22Rv1 (cell line): ENCODE measurements around the gene COQ2.
"Not testable (repeated sequence)": the region's sequence is repeated elsewhere in the genome, so short reads cannot be mapped to it uniquely, and the experiment has no call there.

Experiments used
- H3K27ac ChIP-seq: fragments of 450-650 bp; 2 replicates; pipeline ENCODE4 v1.5.1; 2017
- CTCF ChIP-seq: fragments of 450-650 bp; IDR thresholded peaks from 2 replicates; pipeline ENCODE4 v1.5.1; 2017; ENCODE audit warnings: mild to moderate bottlenecking
- ZFX ChIP-seq: fragments of 450-650 bp; IDR thresholded peaks from 2 replicates; pipeline ENCODE4 v1.6.1; 2017; ENCODE audit warnings: antibody characterized with exemption, borderline replicate concordance

COQ2 gene

GRCh38 chr4:83247415-83248357 lies 36.9 kb downstream of the COQ2 start:
- no peak for TF ChIP-seq ZFX
- no peak for TF ChIP-seq CTCF
- no peak overlapping the region for H3K27ac ChIP-seq

GRCh38 chr4:83241132-83241531 lies 43.5 kb downstream of the COQ2 start:
- H3K27ac ChIP-seq, result no peak overlapping the region
- TF ChIP-seq ZFX (no peak), CTCF (no peak)

GRCh38 chr4:83240379-83240875 lies 44.2 kb downstream of the COQ2 start:
- TF ChIP-seq ZFX, result no peak
- no peak for TF ChIP-seq CTCF
- no peak overlapping the region for H3K27ac ChIP-seq

GRCh38 chr4:83238393-83239248 lies 46.0 kb downstream of the COQ2 start:
- TF ChIP-seq ZFX (no peak), CTCF (no peak)
- no peak overlapping the region for H3K27ac ChIP-seq

- TF ChIP-seq ZFX, result no peak
- TF ChIP-seq CTCF, result no peak
- no peak overlapping the region for H3K27ac ChIP-seq
These were observed 47.0 kb downstream of the COQ2 start for GRCh38 chr4:83237591-83237990.

- H3K27ac ChIP-seq, result not testable (repeated sequence)
These were observed 48.9 kb downstream of the COQ2 start for GRCh38 chr4:83235645-83236133.

- no peak overlapping the region for H3K27ac ChIP-seq
- TF ChIP-seq ZFX (no peak), CTCF (no peak)
These were observed 49.5 kb downstream of the COQ2 start for GRCh38 chr4:83234902-83235644.

GRCh38 chr4:83234387-83234786 lies 50.2 kb downstream of the COQ2 start:
- not testable (repeated sequence) for H3K27ac ChIP-seq
